HepG2 (cell line): Measurements from ENCODE around the gene PPP1R2B. TPM values are rescaled to one million over a fixed set of nuclear protein-coding genes. Genes with fewer than 3 reads are reported as not detected.

Experiments
- ATAC-seq: fragments of 200-7000 bp; cut with Tn5 transposase; 3 replicates; pipeline ENCODE4 v1.9.1; 2020; ENCODE audit warnings: mild to moderate bottlenecking, moderate library complexity
- BruUV-seq: library from RNA; stranded (reverse); fragments of 400-500 nt; replicated peaks from 2 replicates; lab custom pipeline; 2021; lab: Mats Ljungman, UMichigan
- CTCF ChIA-PET: fragments of 300-600 bp; formaldehyde crosslinking; extraction: SDS; loops from one replicate; lab custom pipeline; 2021; ENCODE audit warnings: low total read pairs, inconsistent platforms, low intra/inter-chr PET ratio; lab: Yijun Ruan, JAX
- POLR2A ChIA-PET: fragments of 350-600 bp; sonication (Branson Sonifier 250); formaldehyde crosslinking; loops from one replicate; lab custom pipeline; 2020; ENCODE audit warnings: antibody characterized with exemption, inconsistent platforms; lab: Yijun Ruan, JAX
- DNase-seq: peaks from one replicate; pipeline ENCODE4 v3.0.0-alpha.2; 2015; ENCODE audit warnings: low spot score
- FAIRE-seq: peaks from 3 replicates; lab custom pipeline; 2011; peaks lifted over from hg19 to GRCh38; lab: Jason Lieb, UNC
- H2AFZ ChIP-seq: one replicate; pipeline ENCODE4 v1.6.1; 2011; ENCODE audit warnings: low read length, inconsistent platforms
- H3K27ac ChIP-seq: fragments of 300-600 bp; 3 replicates; pipeline ENCODE4 v1.8.0; 2011; ENCODE audit warnings: mixed run types, mild to moderate bottlenecking, mixed read lengths, low read length, inconsistent platforms; ENCODE audit not compliant: insufficient read depth; ENCODE audit errors: extremely low read length
- H3K27me3 ChIP-seq, 2 experiments: fragments of 200-600 bp in 1 of 2; 2 replicates in 1 of 2; 3 replicates in 1 of 2; pipeline versions ENCODE4 v1.6.0 to v1.8.0; 2011; ENCODE audit warnings: low read length in 2 of 2, mild to moderate bottlenecking in 2 of 2, moderate library complexity in 2 of 2, inconsistent platforms in 1 of 2; ENCODE audit not compliant: insufficient read depth in 2 of 2, control insufficient read depth in 1 of 2
- H3K36me3 ChIP-seq, 2 experiments: fragments of 200-600 bp in 1 of 2; replicated peaks in 1 of 2; 2 replicates in 1 of 2; 3 replicates in 1 of 2; pipeline versions ENCODE4 v1.5.1 to v1.8.0; 2011; ENCODE audit warnings: low read length in 2 of 2, inconsistent platforms in 1 of 2; ENCODE audit not compliant: insufficient read depth in 2 of 2, control insufficient read depth in 1 of 2
- H3K4me1 ChIP-seq: 2 replicates; pipeline ENCODE4 v1.5.1; 2012; ENCODE audit warnings: low read length, inconsistent platforms; ENCODE audit not compliant: insufficient read depth
- H3K4me2 ChIP-seq: 2 replicates; pipeline ENCODE4 v1.6.0; 2011; ENCODE audit warnings: low read depth, low read length, inconsistent platforms
- H3K4me3 ChIP-seq, 3 experiments: fragments of 200-600 bp in 1 of 3; sonication (generic), shearing (Covaris generic) in 1 of 3; replicated peaks in 1 of 3; 2 replicates each; pipeline ENCODE4 v1.5.1; 2011 to 2016; ENCODE audit warnings: low read length in 3 of 3, inconsistent platforms in 2 of 3, low read depth in 2 of 3, mild to moderate bottlenecking in 2 of 3, control low read depth in 1 of 3, mixed read lengths in 1 of 3; ENCODE audit not compliant: insufficient read depth in 1 of 3
- H3K79me2 ChIP-seq: one replicate; pipeline ENCODE4 v1.6.1; 2011; ENCODE audit warnings: low read length, inconsistent platforms; ENCODE audit not compliant: insufficient read depth
- H3K9ac ChIP-seq: 2 replicates; pipeline ENCODE4 v1.6.0; 2011; ENCODE audit warnings: mild to moderate bottlenecking, low read depth, low read length, inconsistent platforms; ENCODE audit not compliant: insufficient read depth
- H3K9me3 ChIP-seq: 2 replicates; pipeline ENCODE4 v1.5.1; 2012; ENCODE audit warnings: mild to moderate bottlenecking, low read length
- H4K20me1 ChIP-seq: 2 replicates; pipeline ENCODE4 v1.6.0; 2011; ENCODE audit warnings: inconsistent platforms, mild to moderate bottlenecking, low read length, moderate library complexity; ENCODE audit not compliant: insufficient read depth
- ISL2 ChIP-seq: sonication (generic); formaldehyde crosslinking; IDR thresholded peaks from 2 replicates; pipeline ENCODE4 v1.5.0; 2020; ENCODE audit warnings: missing genetic modification reagents
- NFRKB ChIP-seq: fragments of 450-650 bp; IDR thresholded peaks from 2 replicates; pipeline ENCODE4 v1.6.1; 2017
- RFX1 ChIP-seq: fragments of 450-650 bp; IDR thresholded peaks from 2 replicates; pipeline ENCODE4 v1.6.1; 2017
- USF2 ChIP-seq, 2 experiments: sonication (generic) in 1 of 2; formaldehyde crosslinking in 1 of 2; IDR thresholded peaks; 2 replicates each; pipeline versions ENCODE4 v1.5.1 to v1.6.1; 2011 to 2020; ENCODE audit warnings: borderline replicate concordance in 1 of 2, low read depth in 1 of 2, low read length in 1 of 2, mild to moderate bottlenecking in 1 of 2, missing genetic modification reagents in 1 of 2, moderate library complexity in 1 of 2
- YEATS4 ChIP-seq: sonication (generic); formaldehyde crosslinking; IDR thresholded peaks from 2 replicates; pipeline ENCODE4 v1.4.0; 2020; ENCODE audit warnings: missing genetic modification reagents, borderline replicate concordance
- ZBTB21 ChIP-seq: sonication (generic); formaldehyde crosslinking; IDR thresholded peaks from 2 replicates; pipeline ENCODE4 v1.4.0; 2020; ENCODE audit warnings: missing genetic modification reagents
- ZIK1 ChIP-seq: sonication (generic); formaldehyde crosslinking; IDR thresholded peaks from 2 replicates; pipeline ENCODE4 v1.5.0; 2020; ENCODE audit warnings: mild to moderate bottlenecking, low read depth, missing genetic modification reagents, borderline replicate concordance
- ZNF274 ChIP-seq: sonication (generic); formaldehyde crosslinking; IDR thresholded peaks from 2 replicates; pipeline ENCODE4 v1.5.1; 2020; ENCODE audit warnings: mild to moderate bottlenecking, missing genetic modification reagents
- ZNF788 ChIP-seq: sonication (generic); formaldehyde crosslinking; IDR thresholded peaks from 2 replicates; pipeline ENCODE4 v1.5.0; 2020; ENCODE audit warnings: mild to moderate bottlenecking, missing genetic modification reagents, borderline replicate concordance
- ZSCAN12 ChIP-seq: sonication (generic); formaldehyde crosslinking; IDR thresholded peaks from 2 replicates; pipeline ENCODE4 v1.9.0; 2021; ENCODE audit warnings: mild to moderate bottlenecking, missing genetic modification reagents
- ZSCAN31 ChIP-seq: sonication (generic); formaldehyde crosslinking; IDR thresholded peaks from 2 replicates; pipeline ENCODE4 v1.5.0; 2020; ENCODE audit warnings: low read depth, mild to moderate bottlenecking, missing genetic modification reagents
- in situ Hi-C: cut with HindIII; loops from 2 replicates; pipeline ENCODE4 v1.10.0; 2017; ENCODE audit warnings: low pct_unique_long_range_greater_than_20kb; ENCODE audit not compliant: extremely low pct_ligation_motif_present
- intact Hi-C: fragments of 100-400 bp; cut with micrococcal nuclease; formaldehyde crosslinking; loops from one replicate; pipeline ENCODE4 v1.10.0; 2022; ENCODE audit not compliant: unreplicated experiment
- polyA plus RNA-seq, 8 experiments: library from polyadenylated mRNA; depleted of rRNA in 3 of 8; stranded (reverse) in 7 of 8; unstranded in 1 of 8; fragments of >200 nt; fragmentation: Illumina TruSeq in 4 of 8; extraction: Trizol in 4 of 8; gene quantifications; 2 replicates each; pipeline versions ENCODE4 v1.2.1 to v1.2.3, GENCODE V29; 2011 to 2016; ENCODE audit warnings: low read depth in 4 of 8, missing spikeins in 1 of 8, mixed read lengths in 1 of 8; ENCODE audit not compliant: insufficient read depth in 1 of 8
- total RNA-seq, 5 experiments: library from RNA; depleted of rRNA; stranded (reverse); fragments of >200 nt; fragmentation: Illumina TruSeq; extraction: Trizol; gene quantifications; 2 replicates each; pipeline ENCODE4 v1.2.3, GENCODE V29; 2016; ENCODE audit warnings: low read depth in 1 of 5

The PPP1R2B gene
- total and polyA plus RNA-seq, 2 of the 13 experiments (the other 11 are each of a cell fraction or from before 2014, with no cell fraction given) = 0.07 TPM; not detected in 1

GRCh38 chr5:156838961-156839360 lies 11.1 kb upstream of the PPP1R2B start (continued):
- no peak for TF ChIP-seq USF2 (IDR thresholded peaks at IDR 0.05; ENCODE audit: low read depth, low read length)
- TF ChIP-seq USF2 (CRISPR knock-in tag; IDR thresholded peaks at IDR 0.05; ENCODE audit: borderline replicate concordance) = no peak
- no peak for TF ChIP-seq NFRKB
- no peak for TF ChIP-seq ZSCAN31
- no peak for TF ChIP-seq RFX1
- no peak for TF ChIP-seq ZNF274 (CRISPR knock-in tag)
- TF ChIP-seq ZNF788 (CRISPR knock-in tag) = no peak
- no peak for TF ChIP-seq ZBTB21 (CRISPR knock-in tag)
- TF ChIP-seq ZSCAN12 = no peak

- Histone ChIP-seq H3K27me3 (no peaks in the 10 kb centered on the region), H3K36me3 (no peaks in the 10 kb centered on the region), H4K20me1 (no peaks in the 10 kb centered on the region), H3K4me1 (no peaks in the 10 kb centered on the region), H3K79me2 (no peaks in the 10 kb centered on the region), H3K9me3 (no peaks in the 10 kb centered on the region), H3K27ac (no peak overlapping the region), H3K4me2 (no peak overlapping the region), H2AFZ (no peak overlapping the region), H3K4me3 (no peak overlapping the region), H3K9ac (no peak overlapping the region)
- in situ Hi-C loops = loop anchor here (25.0 kb wide), 1 partner anchor 296 kb away; the partner anchor contains the start of gene MED7
- TF ChIP-seq ISL2 (CRISPR knock-in tag) (no peak), ZIK1 (no peak), YEATS4 (no peak)
- no TSS peak for BruUV-seq
- ChIA-PET CTCF (no interaction called here), POLR2A (no interaction called here)
- DNase-seq (no peak), ATAC-seq (no peak), FAIRE-seq (no peak)
- intact Hi-C loops = no loop called here
These were observed 8.4 kb upstream of the PPP1R2B start for GRCh38 chr5:156841737-156842136.
